Smooth muscle cell (in vitro differentiated cells): ENCODE data around the gene ALDH1A2. TPM values are rescaled to one million over a fixed set of nuclear protein-coding genes. Genes with fewer than 3 reads are reported as not detected.

Experiments
- DNase-seq: peaks from one replicate; lab custom pipeline; 2025; ENCODE audit not compliant: unreplicated experiment; lab: John Stamatoyannopoulos, UW
- H2AFZ ChIP-seq: fragments of 200-600 bp; sonication (generic); 2 replicates; pipeline ENCODE4 v1.6.0; 2016; ENCODE audit warnings: antibody characterized with exemption, low read depth, mild to moderate bottlenecking
- H3F3A ChIP-seq: fragments of 200-600 bp; sonication (generic); 2 replicates; pipeline ENCODE4 v1.6.0; 2017; ENCODE audit warnings: antibody characterized with exemption, low read depth
- H3K27ac ChIP-seq: fragments of 200-600 bp; sonication (generic); 2 replicates; pipeline ENCODE4 v1.5.1; 2016; ENCODE audit warnings: low read depth, mild to moderate bottlenecking
- H3K27me3 ChIP-seq: fragments of 200-600 bp; sonication (generic); 2 replicates; pipeline ENCODE4 v1.6.1; 2016; ENCODE audit warnings: low read depth, mild to moderate bottlenecking
- H3K36me3 ChIP-seq: fragments of 200-600 bp; sonication (generic); 2 replicates; pipeline ENCODE4 v1.5.1; 2016; ENCODE audit warnings: low read depth
- H3K4me1 ChIP-seq: fragments of 200-600 bp; sonication (generic); 2 replicates; pipeline ENCODE4 v1.5.1; 2016; ENCODE audit warnings: low read depth
- H3K4me2 ChIP-seq: fragments of 200-600 bp; sonication (generic); 2 replicates; pipeline ENCODE4 v1.6.0; 2016; ENCODE audit warnings: mild to moderate bottlenecking
- H3K4me3 ChIP-seq: fragments of 200-600 bp; sonication (generic); 2 replicates; pipeline ENCODE4 v1.5.1; 2016; ENCODE audit warnings: mild to moderate bottlenecking
- H3K79me2 ChIP-seq: fragments of 200-600 bp; sonication (generic); 2 replicates; pipeline ENCODE4 v1.6.0; 2016; ENCODE audit warnings: low read depth, mild to moderate bottlenecking
- H3K9ac ChIP-seq: fragments of 200-600 bp; sonication (generic); 2 replicates; pipeline ENCODE4 v1.6.0; 2016; ENCODE audit warnings: low read depth
- H3K9me3 ChIP-seq: fragments of 200-600 bp; sonication (generic); replicated peaks from 2 replicates; pipeline ENCODE4 v1.5.1; 2016; ENCODE audit warnings: low read depth
- H4K20me1 ChIP-seq: fragments of 200-600 bp; sonication (generic); 2 replicates; pipeline ENCODE4 v1.6.0; 2016; ENCODE audit warnings: low read depth
- WGBS: methylation state at CpG from one replicate; pipeline ENCODE4 v1.1.7; 2016; ENCODE audit warnings: low lambda C conversion rate; 5-methylcytosine and 5-hydroxymethylcytosine counted together
- polyA plus RNA-seq: library from polyadenylated mRNA; unstranded; fragments of >200 nt; fragmentation: Nextera tagmentation; extraction: Ambion mirVana; gene quantifications from 2 replicates; pipeline ENCODE4 v1.2.1, GENCODE V29; 2016
- total RNA-seq: library from RNA; depleted of rRNA; stranded (reverse); fragments of >200 nt; gene quantifications from 2 replicates; pipeline ENCODE4 v1.2.3, GENCODE V29; 2014
- TF ChIP-seq, protein P1 (sequence below): fragments of 200-600 bp; sonication (generic); IDR thresholded peaks from 2 replicates; pipeline ENCODE4 v1.5.1; 2017; ENCODE audit warnings: borderline replicate concordance, mild to moderate bottlenecking, antibody characterized with exemption; ENCODE audit not compliant: insufficient read depth, poor library complexity, severe bottlenecking

The ALDH1A2 gene
- total and polyA plus RNA-seq, 2 experiments from 2014 or later, result 0.49 to 2.9 TPM

DNA sequence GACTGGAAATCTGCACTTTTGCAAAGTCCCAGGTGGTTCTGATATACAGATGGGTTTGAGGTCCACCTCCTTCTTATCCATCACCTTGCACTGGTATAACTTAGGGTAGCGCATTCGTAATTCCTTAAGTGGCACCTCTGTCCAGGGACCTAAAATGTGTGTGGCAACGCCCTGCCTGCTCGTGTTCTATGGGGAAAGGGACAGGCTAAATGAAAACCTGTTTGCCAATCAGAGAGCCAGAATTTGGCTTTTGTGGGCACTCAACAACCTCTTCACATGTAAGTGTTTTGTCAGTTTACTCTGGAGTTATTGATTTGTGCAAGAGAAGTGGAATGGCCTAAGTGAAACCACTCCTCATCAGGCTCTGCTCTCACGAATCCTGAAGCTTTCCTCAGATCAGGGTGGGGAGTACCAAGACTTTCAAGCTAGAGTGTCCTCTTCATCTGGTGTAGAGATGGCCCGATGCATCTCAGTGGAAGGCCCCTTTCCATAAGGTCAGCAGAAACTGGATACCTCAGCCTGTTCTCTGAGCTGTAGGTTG, 138.3 kb downstream of the ALDH1A2 start:
- DNase-seq, result no peak
- H3K9ac ChIP-seq, result no peak overlapping the region
- H3K9me3 ChIP-seq, result no peaks in the 10 kb centered on the region
- no peak overlapping the region for H3K4me2 ChIP-seq
- no peaks in the 10 kb centered on the region for H3K27me3 ChIP-seq
- TF ChIP-seq, protein P1, sequence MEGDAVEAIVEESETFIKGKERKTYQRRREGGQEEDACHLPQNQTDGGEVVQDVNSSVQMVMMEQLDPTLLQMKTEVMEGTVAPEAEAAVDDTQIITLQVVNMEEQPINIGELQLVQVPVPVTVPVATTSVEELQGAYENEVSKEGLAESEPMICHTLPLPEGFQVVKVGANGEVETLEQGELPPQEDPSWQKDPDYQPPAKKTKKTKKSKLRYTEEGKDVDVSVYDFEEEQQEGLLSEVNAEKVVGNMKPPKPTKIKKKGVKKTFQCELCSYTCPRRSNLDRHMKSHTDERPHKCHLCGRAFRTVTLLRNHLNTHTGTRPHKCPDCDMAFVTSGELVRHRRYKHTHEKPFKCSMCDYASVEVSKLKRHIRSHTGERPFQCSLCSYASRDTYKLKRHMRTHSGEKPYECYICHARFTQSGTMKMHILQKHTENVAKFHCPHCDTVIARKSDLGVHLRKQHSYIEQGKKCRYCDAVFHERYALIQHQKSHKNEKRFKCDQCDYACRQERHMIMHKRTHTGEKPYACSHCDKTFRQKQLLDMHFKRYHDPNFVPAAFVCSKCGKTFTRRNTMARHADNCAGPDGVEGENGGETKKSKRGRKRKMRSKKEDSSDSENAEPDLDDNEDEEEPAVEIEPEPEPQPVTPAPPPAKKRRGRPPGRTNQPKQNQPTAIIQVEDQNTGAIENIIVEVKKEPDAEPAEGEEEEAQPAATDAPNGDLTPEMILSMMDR, result no peak
- no peak overlapping the region for H3K27ac ChIP-seq
- 95% methylated on average over 6 of the region's 6 CpGs for WGBS
- no peaks in the 10 kb centered on the region for H3K4me1 ChIP-seq
- no peaks in the 10 kb centered on the region for H4K20me1 ChIP-seq
- no peaks in the 10 kb centered on the region for H3K79me2 ChIP-seq
- no peak overlapping the region for H3K4me3 ChIP-seq
- H2AFZ ChIP-seq, result no peak overlapping the region
- no peaks in the 10 kb centered on the region for H3F3A ChIP-seq
- no peaks in the 10 kb centered on the region for H3K36me3 ChIP-seq

DNA sequence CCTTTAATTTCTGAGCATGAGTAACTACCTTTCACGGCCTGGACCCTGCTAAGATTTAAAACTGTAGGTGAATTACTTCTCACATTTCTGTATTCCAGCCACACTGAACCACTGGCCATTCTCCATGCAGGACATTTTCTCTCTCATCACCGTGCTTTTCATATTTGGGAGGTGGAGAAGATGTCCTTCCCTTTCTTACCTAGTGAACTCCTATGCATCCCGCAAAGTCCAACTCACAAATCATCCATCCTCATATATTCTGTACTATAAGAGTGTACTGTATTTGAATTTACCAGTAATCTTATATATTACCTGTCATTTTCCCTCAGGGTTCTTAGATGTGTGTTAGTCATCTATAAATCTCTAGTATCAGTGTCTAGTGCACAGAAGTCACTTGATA, 139.9 kb downstream of the ALDH1A2 start:
- WGBS, result 92% methylated on average over 3 of the region's 3 CpGs
- Histone ChIP-seq H3K36me3 (no peaks in the 10 kb centered on the region), H3K79me2 (no peaks in the 10 kb centered on the region), H3K27me3 (no peaks in the 10 kb centered on the region), H4K20me1 (no peaks in the 10 kb centered on the region), H3K9me3 (no peaks in the 10 kb centered on the region), H2AFZ (no peak overlapping the region), H3K9ac (no peak overlapping the region), H3K4me1 (no peaks in the 10 kb centered on the region), H3F3A (no peaks in the 10 kb centered on the region), H3K27ac (no peak overlapping the region), H3K4me2 (no peak overlapping the region), H3K4me3 (no peak overlapping the region)
- TF ChIP-seq, protein P1, result no peak
- DNase-seq, result no peak

DNA sequence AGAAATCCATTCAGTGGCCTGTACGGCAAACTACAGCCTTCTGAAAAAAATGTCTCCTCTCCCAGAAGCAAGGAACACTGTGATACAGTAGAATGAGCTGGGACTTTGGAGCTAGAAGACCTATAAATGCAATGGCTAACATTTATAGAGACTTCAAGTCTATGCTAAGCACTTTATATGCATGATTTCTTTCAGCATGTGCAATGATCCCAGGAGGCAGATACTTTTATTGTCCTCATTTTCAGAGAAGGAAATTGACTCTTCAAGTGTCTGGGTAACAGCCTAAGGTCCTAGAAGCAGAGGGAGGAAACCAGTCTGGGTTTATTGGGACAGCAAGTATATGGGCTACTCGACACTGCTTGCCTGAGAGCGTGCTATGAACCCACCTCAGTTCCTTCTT, 140.9 kb downstream of the ALDH1A2 start:
- TF ChIP-seq, protein P1, result no peak
- Histone ChIP-seq H3K9ac (no peak overlapping the region), H4K20me1 (no peaks in the 10 kb centered on the region), H3K4me1 (no peaks in the 10 kb centered on the region), H3K36me3 (no peaks in the 10 kb centered on the region), H3K27me3 (no peaks in the 10 kb centered on the region), H3K79me2 (no peaks in the 10 kb centered on the region), H2AFZ (no peak overlapping the region), H3K4me3 (no peak overlapping the region), H3K9me3 (no peaks in the 10 kb centered on the region), H3F3A (no peaks in the 10 kb centered on the region), H3K27ac (no peak overlapping the region), H3K4me2 (no peak overlapping the region)
- DNase-seq, result no peak
- 91% methylated on average over 3 of the region's 3 CpGs for WGBS

DNA sequence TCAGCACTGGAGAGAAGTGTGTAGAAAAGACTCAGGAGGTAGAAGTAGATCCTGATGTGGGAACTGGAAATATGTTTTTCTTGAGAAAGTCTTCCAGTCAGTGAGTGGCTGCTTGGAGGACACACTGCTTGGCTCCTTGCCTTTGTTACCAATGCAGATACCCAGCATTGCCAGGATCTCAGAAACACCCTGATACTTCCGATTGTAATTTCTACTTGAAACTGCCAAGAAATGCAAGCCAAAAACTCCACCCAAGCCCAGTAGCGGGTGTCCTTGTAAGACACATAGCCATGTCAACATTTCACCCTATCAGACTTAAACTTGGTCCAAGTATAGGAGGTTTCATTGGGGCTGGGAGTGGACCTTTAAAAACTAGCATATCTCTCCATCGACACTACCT, 141.8 kb downstream of the ALDH1A2 start:
- Histone ChIP-seq H3K27me3 (no peaks in the 10 kb centered on the region), H3K4me3 (no peak overlapping the region), H3K4me1 (no peaks in the 10 kb centered on the region), H4K20me1 (no peaks in the 10 kb centered on the region), H3K27ac (no peak overlapping the region), H3K9me3 (no peaks in the 10 kb centered on the region), H3K9ac (no peak overlapping the region), H3K4me2 (no peak overlapping the region), H3F3A (no peaks in the 10 kb centered on the region), H2AFZ (no peak overlapping the region), H3K79me2 (no peaks in the 10 kb centered on the region), H3K36me3 (no peaks in the 10 kb centered on the region)
- 90% methylated on average over 3 of the region's 3 CpGs for WGBS
- TF ChIP-seq, protein P1, result no peak
- DNase-seq, result no peak
